Stimulated activated CD8-positive, alpha-beta memory T cell treated with anti-CD3 and anti-CD28 coated beads, Interleukin-15, amount 100 ng/mL, for 24 hours (primary cell): Measurements from ENCODE around the gene LRRC4.

Experiments
- DNase-seq: peaks from one replicate; pipeline ENCODE4 v3.0.0-alpha.2; 2020; ENCODE audit warnings: low read depth

Gene LRRC4

DNA sequence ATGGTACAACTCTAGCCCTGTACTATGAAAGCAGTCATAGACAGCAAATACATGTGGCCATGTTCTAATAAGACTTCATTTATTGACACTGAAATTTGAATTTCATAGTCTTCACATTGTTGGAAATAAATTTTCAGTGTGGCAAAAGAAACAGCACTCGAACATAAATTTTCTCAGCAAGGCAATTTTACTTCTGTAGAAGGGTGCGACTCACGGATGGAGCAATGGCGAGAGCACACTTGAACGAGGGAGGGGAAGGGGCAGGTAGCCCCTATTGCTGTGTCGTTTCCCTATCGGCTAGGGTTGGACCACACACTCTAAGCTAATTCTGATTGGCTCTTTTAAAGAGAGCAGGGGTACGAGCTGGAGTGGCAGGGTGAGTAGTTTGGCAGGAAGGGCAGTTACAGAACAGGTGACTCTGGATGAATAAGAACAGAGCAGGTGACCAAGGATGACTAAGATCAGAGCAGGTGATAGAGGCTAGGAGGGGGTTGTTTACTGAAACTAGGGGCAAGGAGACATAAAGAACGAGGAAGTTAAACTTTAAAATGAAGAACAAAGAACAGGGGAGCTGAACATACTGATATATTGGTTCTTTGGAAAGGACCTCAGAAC, 52.0 kb downstream of the LRRC4 start:
- no peak for DNase-seq

DNA sequence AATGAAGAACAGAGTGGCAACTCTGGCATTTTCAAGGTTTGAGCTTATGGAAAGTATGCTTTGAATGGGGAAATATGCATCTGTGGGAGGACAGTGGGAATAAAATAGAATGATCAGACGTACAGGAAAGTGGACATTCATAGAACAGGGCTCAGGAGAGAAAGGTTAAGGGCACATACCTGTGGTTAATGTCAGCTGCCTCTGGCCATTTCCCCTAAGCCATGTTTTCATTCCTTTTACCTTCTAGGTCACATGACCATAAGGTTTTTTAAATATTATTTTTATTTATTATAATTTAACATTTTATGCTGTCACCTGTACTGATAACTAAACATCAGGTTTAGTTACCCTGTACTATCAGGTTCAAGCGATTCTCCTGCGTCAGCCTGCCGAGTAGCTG, 52.8 kb downstream of the LRRC4 start:
- DNase-seq = no peak
